GM19025 (cell line): ENCODE data around the gene PHF14.

Experiments used
- ATAC-seq: cut with Tn5 transposase; IDR thresholded peaks from one replicate; pipeline ENCODE4 v1.9.1; 2021; ENCODE audit warnings: mild to moderate bottlenecking, low read depth, moderate library complexity; ENCODE audit not compliant: unreplicated experiment

Gene PHF14

DNA sequence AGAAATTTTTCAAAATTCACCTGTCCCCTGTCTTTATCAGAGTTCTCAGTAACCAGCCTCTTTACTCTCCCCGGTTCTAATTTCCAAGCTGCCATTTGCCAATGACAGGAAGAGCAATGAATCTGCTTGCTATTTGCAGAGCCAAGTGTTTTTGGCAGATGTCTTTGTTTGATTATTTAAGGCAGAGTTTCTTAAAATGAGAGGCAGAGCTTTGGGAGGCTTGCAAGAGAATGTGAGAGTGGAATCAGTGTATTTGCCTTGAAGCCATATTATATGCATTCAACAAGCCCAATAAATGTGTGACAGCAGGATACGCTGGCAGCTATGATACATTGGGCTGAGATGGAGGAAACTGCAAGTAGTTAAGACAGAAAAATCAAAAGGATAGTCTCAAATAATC, 196.5 kb downstream of the PHF14 start:
- no peak for ATAC-seq

DNA sequence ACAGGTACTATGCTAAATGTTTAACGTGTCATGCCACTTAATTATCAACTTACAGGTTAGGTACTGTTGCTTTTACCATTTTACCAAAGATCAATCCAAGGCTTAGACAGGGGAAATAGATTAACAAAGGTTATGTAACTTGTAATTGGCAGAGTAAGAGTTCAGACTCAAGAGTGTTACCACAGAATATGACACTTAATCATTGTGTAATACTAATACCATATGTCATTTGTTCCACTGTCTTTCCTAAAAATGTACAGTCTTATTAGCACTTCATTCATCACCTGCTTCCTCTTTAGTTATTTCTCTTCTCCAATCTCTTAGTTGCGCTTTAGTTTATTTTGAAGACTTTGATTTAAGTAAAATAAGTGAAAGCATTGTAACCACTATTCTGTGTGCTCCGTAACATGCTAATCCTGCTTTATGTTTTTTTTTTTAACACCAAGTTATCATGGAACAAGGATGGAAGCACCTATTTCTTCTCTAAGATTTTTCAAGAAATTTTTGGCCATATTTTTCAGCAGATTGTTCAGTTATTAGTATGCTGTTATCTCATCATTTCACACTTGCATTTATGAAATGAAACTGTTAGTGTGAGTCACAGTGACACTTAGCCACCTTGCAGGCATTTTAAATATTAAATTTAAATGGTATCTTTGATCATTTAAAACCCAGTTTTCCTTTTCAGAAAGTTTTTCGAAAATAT, 197.3 kb downstream of the PHF14 start:
- no peak for ATAC-seq

DNA sequence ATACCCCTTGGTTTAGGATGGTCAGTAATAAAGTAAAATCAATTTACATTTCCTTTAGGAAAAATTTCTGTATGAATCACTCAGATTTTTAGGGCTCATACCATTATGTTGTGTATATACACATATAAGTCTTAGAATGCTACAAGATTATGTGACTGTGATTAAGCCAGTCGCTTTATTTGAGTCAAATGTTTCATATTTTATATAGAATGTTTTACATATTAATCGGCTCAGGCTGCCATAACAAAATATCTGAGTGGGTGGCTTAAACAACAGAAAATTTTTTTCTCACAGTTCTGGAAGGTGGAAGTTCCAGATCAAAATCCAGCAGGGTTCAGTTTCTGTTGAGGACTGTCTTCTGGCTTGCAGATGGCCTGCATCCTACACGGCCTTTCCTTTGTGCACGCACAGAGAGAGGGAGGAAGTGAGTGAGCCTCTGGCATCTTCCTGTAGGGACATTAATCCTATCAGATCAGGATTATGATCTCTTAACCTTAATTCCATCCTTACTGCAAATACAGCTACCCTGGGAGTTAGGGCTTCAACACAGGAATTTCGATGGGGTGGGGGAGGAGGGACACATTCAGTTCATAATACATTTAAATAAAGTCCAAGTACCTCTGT, 198.0 kb downstream of the PHF14 start:
- ATAC-seq, result no peak

DNA sequence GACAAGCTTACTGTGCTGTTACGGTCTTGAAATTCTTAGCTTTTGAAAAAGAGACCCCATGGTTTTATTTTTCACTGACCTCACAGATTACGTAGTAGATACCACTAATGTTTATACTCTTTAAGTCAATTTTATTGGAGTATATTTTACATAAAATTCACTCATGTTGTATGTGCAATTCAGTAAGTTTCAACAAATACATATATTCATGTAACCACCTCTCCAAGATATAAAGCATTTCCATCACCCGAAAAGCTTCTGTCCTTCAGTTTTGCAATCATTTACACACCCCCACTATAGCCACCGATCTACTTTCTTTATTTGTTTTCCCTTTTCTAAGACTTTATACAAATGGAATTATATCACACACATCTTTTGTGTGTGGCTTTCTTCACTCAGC, 199.2 kb downstream of the PHF14 start:
- ATAC-seq, result no peak

DNA sequence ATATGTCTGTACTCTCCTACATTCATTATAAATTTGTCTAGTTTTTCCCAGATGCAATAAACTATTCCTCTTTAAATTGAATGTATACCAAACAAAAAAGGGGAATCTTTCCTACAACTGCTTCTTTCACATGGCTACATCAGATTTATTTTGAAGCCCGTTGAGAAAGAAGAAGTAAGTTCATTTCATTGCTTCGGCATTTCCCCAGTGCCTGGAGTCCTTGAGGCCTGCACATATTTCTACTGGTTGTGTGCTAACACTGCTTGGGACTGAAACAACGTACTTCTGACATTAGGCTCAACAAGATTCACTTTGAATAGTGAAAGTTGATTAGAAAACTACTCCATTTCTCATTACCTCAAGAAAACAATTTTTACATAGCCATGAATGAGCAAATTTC, 201.7 kb downstream of the PHF14 start:
- ATAC-seq, result no peak

DNA sequence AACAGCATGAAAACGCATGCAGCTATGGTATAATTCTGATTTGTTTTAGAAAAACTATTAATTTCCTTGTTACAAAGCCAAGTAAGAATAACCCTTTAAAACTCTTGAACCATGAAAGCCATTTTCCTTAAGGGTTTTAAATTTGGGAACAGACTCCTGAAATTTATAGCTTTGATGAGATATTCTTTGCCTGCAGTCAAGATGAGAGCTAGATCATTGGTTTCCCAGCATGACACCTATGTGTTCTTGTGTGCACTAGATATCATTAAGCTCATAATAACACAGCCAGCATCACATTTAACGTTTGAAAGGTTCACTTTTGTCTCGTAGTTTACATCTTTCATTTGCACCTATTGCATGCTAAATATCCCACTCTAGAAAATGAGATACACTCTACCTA, 202.2 kb downstream of the PHF14 start:
- no peak for ATAC-seq

DNA sequence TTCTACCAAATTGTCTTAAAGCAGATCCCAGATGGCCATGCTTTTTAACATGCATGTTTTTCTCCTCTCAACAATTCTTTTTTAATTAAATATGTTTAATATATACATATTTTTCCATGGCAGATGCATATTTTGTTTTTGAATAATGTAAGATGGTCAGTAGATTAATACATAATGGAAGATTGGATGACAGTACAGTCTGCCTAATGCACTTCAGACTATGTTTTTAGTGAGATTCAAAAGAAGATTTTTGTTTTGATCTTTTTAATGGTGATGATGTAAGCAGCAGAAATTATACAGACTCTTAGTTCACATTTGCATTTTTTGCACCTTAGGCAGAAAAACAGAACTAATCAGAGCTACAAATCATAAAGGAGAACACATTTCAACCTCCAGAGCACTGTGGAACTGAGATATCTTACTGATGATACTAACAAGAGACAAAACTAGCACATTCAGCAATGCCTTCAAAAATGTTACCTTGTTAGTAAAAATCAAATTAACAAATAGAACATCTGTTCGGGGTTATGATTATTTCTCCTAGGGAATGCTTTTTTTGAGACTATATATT, 203.4 kb downstream of the PHF14 start:
- no peak for ATAC-seq

DNA sequence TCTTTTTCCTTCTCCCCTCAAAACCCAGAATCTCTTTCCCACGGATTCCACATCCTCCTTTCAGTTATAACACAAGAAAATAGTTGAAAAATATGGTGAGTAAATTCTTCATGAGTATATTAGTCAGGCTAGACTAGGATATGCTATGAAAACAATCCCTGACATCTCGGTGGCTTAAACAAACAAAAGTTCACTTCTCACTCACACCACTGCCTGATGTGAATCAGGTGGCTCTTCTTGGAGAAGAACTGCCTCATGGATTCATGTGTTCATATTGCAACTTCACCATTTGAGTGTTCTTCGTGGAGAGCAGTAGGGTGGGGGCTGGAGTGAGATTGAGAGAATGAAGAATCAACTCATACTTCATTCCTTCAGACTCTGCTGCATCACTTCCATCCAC, 204.1 kb downstream of the PHF14 start:
- no peak for ATAC-seq

DNA sequence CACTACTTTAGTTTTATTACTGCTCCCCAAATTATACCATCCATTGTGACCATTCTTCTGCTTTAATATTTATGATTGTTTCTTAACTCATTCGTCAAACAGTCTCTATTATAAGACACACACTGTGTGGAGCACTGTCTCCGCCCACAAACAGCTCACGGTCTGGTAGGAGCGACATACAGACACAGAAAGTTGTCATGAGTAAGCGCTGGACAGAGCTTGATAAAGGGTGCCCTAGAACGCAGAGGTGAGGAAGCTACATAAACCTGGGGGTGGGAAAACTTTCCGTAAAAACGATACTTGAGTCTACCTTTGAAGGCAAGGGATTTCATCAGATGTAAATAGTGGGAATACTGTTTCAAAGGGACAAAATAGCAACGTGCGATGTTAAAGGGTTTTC, 207.9 kb downstream of the PHF14 start:
- no peak for ATAC-seq

DNA sequence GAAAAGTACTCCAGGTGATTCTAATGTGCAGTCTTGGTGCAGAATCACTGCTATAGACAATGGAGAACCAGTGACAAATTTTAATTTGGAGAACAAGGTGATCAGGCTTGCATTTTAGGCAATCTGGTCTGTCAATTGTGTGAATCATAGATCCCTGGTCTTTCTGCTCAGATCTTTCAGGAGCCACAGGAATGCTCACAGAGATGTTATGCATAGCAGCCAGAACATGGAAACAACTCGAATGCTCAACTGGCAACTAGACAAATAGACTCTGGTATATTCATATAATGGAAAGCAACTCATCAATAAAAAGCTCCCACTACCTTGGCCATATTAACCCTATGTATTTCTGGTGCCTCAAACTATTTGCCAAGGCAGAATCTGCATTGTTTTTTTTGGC, 209.1 kb downstream of the PHF14 start:
- ATAC-seq, result no peak

DNA sequence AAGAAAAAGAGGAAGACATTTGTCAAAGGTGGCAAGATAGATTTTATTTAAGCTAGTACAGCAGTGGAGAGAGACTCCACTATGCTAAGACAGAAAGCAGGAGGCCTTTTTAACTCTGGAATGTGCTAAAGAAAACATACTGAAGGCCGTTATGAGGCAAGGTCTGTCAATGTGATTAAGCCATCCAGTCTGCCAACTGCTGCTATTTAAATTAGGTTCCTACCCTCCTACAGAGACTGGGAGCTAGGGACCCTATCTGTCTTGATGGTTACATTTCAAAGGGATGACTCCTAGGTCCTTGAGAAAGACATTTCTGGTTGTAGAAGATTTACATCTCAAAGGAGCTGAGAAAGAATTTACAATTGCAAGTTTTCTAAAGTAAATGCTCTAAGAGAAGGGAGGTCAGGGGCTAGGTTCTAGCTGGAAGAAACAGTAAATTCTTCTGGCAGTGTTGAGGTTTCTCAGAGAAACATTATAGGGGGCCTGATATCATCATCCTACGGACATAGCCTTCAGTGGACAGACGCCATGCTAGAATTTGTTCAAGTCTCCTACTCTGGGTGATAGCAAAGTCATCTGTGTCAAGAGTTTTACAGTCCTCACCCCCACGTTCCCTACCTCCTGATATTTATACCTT, 211.6 kb downstream of the PHF14 start:
- ATAC-seq, result no peak

DNA sequence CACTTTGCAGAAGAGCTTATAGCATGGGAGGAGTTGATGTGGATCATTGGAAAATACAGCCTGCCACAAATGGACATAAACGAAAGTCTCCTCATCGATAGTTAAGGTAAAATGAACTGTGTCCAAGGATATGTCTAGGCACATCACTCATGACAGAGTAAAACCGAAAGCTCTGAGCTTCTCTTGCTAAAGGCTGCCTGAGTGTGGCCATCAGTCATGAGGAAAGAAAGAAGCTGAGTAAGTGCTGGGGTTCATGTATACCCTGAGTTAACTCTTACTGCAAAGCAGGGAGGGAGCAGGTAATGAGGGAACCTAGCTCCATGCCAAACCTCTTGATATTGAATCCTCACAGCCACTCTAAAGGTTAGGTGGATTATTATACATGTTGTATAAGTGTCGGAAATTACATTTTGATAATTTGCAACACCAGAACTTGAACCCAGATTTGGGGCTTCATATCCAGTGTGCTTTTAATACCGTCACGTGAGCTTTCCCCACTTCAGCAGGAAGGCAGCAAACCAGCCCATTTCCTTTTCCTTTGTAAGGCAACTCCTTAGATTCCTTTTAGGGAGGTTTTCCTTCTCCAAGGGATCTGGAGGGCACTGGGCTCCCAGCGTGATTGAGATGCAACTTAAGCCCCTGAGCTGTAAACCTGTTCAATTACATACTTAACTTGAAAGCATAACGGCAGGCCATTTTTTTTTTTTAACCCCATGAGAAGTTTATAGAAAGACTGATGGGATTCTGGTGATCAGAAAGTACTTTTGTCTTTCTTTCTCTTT, 215.0 kb downstream of the PHF14 start:
- ATAC-seq, result no peak

DNA sequence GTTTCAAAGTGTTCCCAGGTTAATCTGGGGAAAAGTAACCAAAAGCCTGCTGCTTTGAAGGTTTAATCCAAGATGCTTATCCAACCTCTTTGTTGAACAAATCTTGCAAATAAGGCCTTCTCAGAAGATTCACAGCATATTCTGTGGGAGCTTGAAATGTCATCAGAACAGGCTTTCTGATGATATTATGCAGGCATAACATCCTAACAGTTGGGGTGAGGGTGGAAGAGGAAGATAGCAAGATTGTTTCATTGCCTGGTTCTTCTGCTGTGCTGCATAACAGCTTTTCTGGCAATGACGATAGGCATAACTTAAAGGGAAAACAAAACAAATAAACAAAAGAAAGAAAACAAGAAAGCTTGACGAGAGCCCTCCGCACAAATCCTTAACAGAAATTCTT, 217.4 kb downstream of the PHF14 start:
- no peak for ATAC-seq

DNA sequence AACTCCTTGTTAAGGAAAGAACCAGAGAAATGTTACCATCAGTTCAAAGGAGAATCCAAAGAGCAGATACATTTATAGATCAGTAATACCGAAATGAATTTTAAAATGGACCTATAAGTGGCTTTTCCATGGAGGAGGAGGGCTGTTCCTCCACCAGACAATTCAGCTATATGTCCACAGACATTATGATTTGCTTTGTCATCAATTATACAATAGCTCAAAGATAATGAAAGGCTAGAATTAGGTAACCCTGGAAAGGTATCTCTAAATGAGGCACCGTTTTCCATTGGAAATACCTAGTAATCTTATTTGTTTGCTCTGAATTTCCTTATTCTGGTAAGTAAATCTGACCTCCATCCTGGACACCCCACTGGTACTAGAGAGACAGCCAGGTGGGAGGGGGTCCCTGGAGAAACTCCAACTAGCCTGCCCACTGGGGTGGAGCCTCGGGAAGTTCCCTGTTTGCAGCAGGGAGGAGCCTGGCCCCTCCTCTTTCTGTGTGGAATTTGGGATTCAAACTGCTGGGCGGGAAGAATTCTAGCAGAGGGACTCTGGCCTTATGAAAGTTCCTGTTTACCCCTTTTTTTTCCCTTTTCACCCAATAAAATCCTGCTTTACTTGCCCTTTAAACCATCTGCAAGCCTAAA, 218.0 kb downstream of the PHF14 start:
- ATAC-seq, result no peak

DNA sequence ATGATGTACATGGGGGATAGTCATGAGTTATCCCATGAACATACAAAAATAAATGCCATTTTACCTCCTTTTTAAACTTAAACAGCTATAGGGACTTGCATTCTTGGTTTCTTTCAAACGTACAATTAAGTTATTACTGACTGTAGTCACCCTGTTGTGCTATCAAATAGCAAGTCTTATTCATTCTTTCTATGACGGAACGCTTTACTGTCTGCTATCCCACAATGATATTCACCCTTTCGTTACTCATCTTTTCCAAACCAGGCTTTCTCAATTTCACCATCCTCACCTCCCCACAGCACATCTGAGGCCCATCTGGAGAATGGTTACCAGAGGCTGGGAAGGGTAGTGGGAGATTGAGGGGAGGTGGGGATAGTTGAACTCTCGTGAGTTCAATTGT, 218.8 kb downstream of the PHF14 start:
- no peak for ATAC-seq

DNA sequence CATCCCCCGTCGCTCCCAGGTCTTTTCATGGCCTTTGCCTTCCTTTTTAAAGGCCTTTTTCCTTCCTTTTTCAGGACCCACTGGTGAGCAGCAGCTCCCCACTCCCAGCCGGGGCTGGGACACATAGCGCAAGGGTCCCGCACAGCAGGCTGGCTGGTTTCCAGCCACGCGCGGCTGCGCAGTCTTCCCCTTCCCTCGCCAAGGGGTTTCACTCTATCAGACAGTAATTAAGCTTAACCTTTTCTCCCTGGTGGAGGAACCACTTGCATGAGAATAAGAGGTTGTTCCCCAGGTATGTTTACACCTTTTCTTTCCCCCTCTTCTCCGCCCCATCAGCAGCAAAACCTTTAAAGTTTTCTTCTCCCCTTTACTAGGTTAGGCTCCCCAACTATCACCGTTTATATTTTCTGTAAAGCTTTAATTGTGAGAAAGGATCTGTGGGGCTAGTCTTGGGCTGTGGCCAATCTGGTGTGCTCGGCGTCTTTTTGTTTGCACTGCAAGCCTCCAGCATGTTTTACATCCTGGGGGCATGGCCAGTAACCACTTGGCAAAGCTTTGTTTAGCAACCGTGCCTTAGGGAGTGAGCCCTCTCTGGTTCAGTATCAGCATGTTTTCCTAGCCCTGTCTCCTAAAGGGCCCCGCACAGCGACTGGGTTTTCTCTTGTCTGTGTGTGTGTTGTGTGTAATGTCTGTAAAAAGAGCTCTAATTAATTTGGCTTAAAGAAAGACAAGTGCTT, 219.6 kb downstream of the PHF14 start:
- no peak for ATAC-seq

DNA sequence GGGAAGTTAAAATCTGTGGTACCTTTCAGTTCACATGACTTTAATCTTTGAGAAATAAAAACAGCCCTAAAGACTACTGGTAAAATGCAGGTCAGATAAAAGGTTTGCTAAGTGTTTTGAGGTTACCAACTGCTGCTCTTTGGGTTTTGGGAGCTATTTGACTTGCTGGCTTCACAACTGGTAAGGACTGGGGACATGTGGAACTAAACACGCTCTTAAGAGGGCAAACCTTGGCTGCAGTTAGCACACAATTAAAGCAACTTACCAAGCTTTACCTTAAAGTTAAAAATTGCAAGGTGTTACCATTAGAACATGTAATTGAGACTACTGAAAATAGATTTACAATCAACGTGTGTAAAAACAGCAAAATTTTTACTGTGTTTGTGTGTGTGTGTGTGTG, 220.2 kb downstream of the PHF14 start:
- no peak for ATAC-seq

DNA sequence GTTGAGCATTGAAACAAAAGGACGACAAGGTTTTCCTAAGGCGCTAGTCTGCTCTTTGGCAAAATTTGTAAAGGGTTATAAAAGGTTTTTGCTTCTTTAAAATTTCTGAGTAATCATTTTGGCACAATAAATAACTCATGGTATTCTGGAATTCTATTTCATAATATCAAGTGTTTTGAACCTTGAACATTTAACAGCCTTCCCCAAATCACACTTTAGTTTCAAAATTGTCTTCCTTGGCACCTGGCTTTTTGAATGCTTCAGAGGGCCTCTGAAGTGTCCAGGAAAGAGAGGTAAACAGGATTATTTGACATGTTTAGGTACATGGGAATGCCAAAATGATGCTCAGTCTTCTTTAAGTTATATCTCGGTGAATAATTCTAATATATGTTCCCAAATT, 220.8 kb downstream of the PHF14 start:
- no peak for ATAC-seq

DNA sequence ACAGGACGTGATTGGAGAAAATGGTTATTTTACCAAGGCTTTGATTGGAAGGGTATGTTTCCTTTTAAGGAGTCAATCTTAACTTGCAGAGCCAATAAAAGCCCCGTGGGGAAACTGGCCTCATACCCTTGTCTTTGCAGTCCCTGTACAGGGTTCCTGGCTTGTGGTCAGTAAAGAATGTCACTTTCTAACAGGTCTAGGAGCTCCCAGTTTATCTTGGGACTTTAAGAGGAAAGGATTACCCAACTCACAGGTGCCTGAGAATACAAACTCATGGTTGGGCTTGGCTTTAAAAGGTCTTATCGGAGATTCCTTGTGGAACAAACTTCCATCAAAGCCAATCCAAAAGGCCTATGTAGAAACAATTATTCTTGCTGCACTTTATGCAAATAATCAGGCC, 221.8 kb downstream of the PHF14 start:
- no peak for ATAC-seq

DNA sequence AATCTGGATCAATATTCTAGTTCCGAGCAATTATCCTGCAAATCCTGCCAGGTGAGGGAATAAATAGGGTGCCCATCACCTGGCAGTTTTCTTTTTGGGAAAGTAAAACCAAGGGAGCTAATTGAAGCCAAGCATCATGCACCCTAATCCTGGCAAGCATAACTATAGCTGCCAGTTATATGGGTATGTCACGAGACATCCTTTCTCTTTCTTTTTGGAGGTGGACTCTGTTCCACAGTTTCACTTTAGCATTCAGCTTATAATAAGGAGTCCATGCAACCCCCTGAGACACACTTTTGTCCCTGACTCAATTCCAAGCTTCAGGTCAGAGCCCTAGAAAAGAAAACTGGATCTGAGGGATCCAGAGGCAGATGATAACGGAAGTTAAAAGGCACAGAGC, 222.5 kb downstream of the PHF14 start:
- no peak for ATAC-seq
